Esophagus muscularis mucosa (tissue), 4 donors: ENCODE results near the gene CYSTM1. TPM values are rescaled to one million over a fixed set of nuclear protein-coding genes. Genes with fewer than 3 reads are reported as not detected.

ENCODE experiments used
- DNase-seq: peaks from one replicate; pipeline ENCODE4 v3.0.0-alpha.2; 2017; ENCODE audit errors: extremely low spot score
- H3K27ac ChIP-seq, 4 donors: fragments of 200-600 bp; sonication (generic); replicated peaks in 1 of 4; 1 replicate in 3 of 4; 2 replicates in 1 of 4; pipeline ENCODE4 v1.5.1; 2016 to 2019; ENCODE audit warnings: mild to moderate bottlenecking in 1 of 4
- H3K27me3 ChIP-seq, 4 donors: fragments of 200-600 bp; sonication (generic); one replicate each; pipeline versions ENCODE4 v1.5.1 to v1.6.0; 2016 to 2019
- H3K36me3 ChIP-seq, 4 donors: fragments of 200-600 bp; sonication (generic); one replicate each; pipeline ENCODE4 v1.5.1; 2016 to 2019
- H3K4me1 ChIP-seq, 4 donors: fragments of 200-600 bp; sonication (generic); one replicate each; pipeline ENCODE4 v1.5.1; 2016 to 2019
- H3K4me3 ChIP-seq, 4 donors: fragments of 200-600 bp; sonication (generic); 1 replicate in 2 of 4; 2 replicates in 2 of 4; pipeline ENCODE4 v1.5.1; 2016 to 2019; ENCODE audit warnings: mild to moderate bottlenecking in 4 of 4, moderate library complexity in 1 of 4
- H3K9me3 ChIP-seq, 4 donors: fragments of 200-600 bp; sonication (generic); 1 replicate in 3 of 4; 2 replicates in 1 of 4; pipeline ENCODE4 v1.5.1; 2016 to 2019
- CTCF ChIP-seq, 3 experiments: fragments of 200-600 bp in 2 of 3; fragments of 450-650 bp in 1 of 3; sonication (generic) in 2 of 3; IDR thresholded peaks; one replicate each; pipeline ENCODE4 v1.5.1; 2017 to 2019; ENCODE audit warnings: antibody characterized with exemption in 3 of 3, mild to moderate bottlenecking in 2 of 3, moderate library complexity in 1 of 3
- EP300 ChIP-seq: sonication (generic); formaldehyde crosslinking; IDR thresholded peaks from one replicate; pipeline ENCODE4 v1.6.1; 2017; ENCODE audit warnings: antibody characterized with exemption
- POLR2A ChIP-seq: fragments of 450-650 bp; IDR thresholded peaks from one replicate; pipeline ENCODE4 v1.6.1; 2017; ENCODE audit warnings: antibody characterized with exemption, moderate library complexity, mild to moderate bottlenecking, low read depth
- POLR2AphosphoS5 ChIP-seq, 2 donors: sonication (generic); formaldehyde crosslinking; IDR thresholded peaks; one replicate each; pipeline ENCODE4 v1.6.1; 2017; ENCODE audit warnings: antibody characterized with exemption in 2 of 2
- WGBS: methylation state at CpG from one replicate; pipeline ENCODE4 v1.1.5; 2018; 5-methylcytosine and 5-hydroxymethylcytosine counted together
- intact Hi-C: fragments of 100-400 bp; cut with DNase I; formaldehyde crosslinking; loops from one replicate; pipeline ENCODE4 v1.15.1; 2023
- total RNA-seq, 4 donors: library from RNA; depleted of rRNA; stranded (reverse); fragments of >200 nt; gene quantifications; one replicate each; pipeline versions ENCODE4 v1.1.0 to v1.2.1, GENCODE V29; 2016

Gene CYSTM1
- total RNA-seq, 4 donors from 2014 or later: 54.0 to 81.0 (median 67.8) TPM

GRCh38 chr5:140147460-140147859, 27.5 kb upstream of the CYSTM1 start:
- H3K4me1 ChIP-seq: peaks cover 16 to 38% (median 19%) of the 10 kb centered on the region in 4 donors
- 100% methylated on average over 1 of the region's 1 CpG for WGBS
- TF ChIP-seq EP300 (no peak), POLR2A (no peak), CTCF (IDR thresholded peaks at IDR 0.05) (no peak), POLR2AphosphoS5 (IDR thresholded peaks at IDR 0.05) (no peak)
- intact Hi-C loops: loop anchor here (5.0 kb wide), 1 partner anchor 40 kb away; no protein-coding TSS in a partner anchor
- H3K27me3 ChIP-seq: no peaks in the 10 kb centered on the region
- no peak for DNase-seq
- H3K4me3 ChIP-seq: no peak overlapping the region
- no peaks in the 10 kb centered on the region for H3K9me3 ChIP-seq
- H3K27ac ChIP-seq: no peak overlapping the region
- H3K36me3 ChIP-seq: no peaks in the 10 kb centered on the region

- intact Hi-C loops: loop anchor here (5.0 kb wide), 1 partner anchor 41 kb away; no protein-coding TSS in a partner anchor
- Histone ChIP-seq H3K9me3 (no peaks in the 10 kb centered on the region), H3K27ac (no peak overlapping the region), H3K36me3 (no peaks in the 10 kb centered on the region), H3K4me1 (peaks cover 16 to 33% (median 26%) of the 10 kb centered on the region in 4 donors), H3K4me3 (no peak overlapping the region), H3K27me3 (no peaks in the 10 kb centered on the region)
- no peak for TF ChIP-seq CTCF (IDR thresholded peaks at IDR 0.05)
- no peak for TF ChIP-seq EP300
- TF ChIP-seq POLR2A: no peak
- TF ChIP-seq POLR2AphosphoS5 (IDR thresholded peaks at IDR 0.05): no peak
- no peak for DNase-seq
- WGBS: 66% methylated on average over 6 of the region's 6 CpGs
These were observed 26.5 kb upstream of the CYSTM1 start for GRCh38 chr5:140148508-140148907.

- no peaks in the 10 kb centered on the region for H3K9me3 ChIP-seq
- peaks cover 13 to 30% (median 20%) of the 10 kb centered on the region in 4 donors for H3K4me1 ChIP-seq
- no peaks in the 10 kb centered on the region for H3K36me3 ChIP-seq
- DNase-seq: no peak
- TF ChIP-seq POLR2AphosphoS5 (IDR thresholded peaks at IDR 0.05) (no peak), CTCF (IDR thresholded peaks at IDR 0.05) (no peak), EP300 (no peak), POLR2A (no peak)
- H3K27ac ChIP-seq: no peak overlapping the region
- 89% methylated on average over 2 of the region's 2 CpGs for WGBS
- intact Hi-C loops: loop anchor here (10.0 kb wide), 1 partner anchor 365 kb away; no protein-coding TSS in a partner anchor
- H3K27me3 ChIP-seq: no peaks in the 10 kb centered on the region
- H3K4me3 ChIP-seq: no peak overlapping the region
These were observed 24.8 kb upstream of the CYSTM1 start for GRCh38 chr5:140150201-140150600.

- no peak for TF ChIP-seq POLR2A
- no peak for TF ChIP-seq CTCF (IDR thresholded peaks at IDR 0.05)
- no peak for TF ChIP-seq EP300
- TF ChIP-seq POLR2AphosphoS5 (IDR thresholded peaks at IDR 0.05): no peak
- WGBS: 75% methylated on average over 6 of the region's 7 CpGs
- intact Hi-C loops: loop anchor here (10.0 kb wide), 1 partner anchor 367 kb away; no protein-coding TSS in a partner anchor
- peaks cover 8 to 21% (median 10%) of the 10 kb centered on the region in 4 donors for H3K4me1 ChIP-seq
- H3K9me3 ChIP-seq: no peaks in the 10 kb centered on the region
- H3K27me3 ChIP-seq: no peaks in the 10 kb centered on the region
- H3K36me3 ChIP-seq: no peaks in the 10 kb centered on the region
- DNase-seq: no peak
- H3K4me3 ChIP-seq: no peak overlapping the region
- no peak overlapping the region for H3K27ac ChIP-seq
These were observed 23.6 kb upstream of the CYSTM1 start for GRCh38 chr5:140151144-140152021.
